Stimulated activated CD4-positive, alpha-beta T cell treated with anti-CD3 and anti-CD28 coated beads, Interleukin-4, amount 100 ng/mL, for 48 hours (primary cell): ENCODE measurements around the gene NT5DC3.
"Not testable (repeated sequence)": the region's sequence is repeated elsewhere in the genome, so short reads cannot be mapped to it uniquely, and the experiment has no call there.

ENCODE experiments used
- DNase-seq, 2 donors: peaks; one replicate each; pipeline ENCODE4 v3.0.0-alpha.2; 2020; ENCODE audit warnings: low read depth in 2 of 2

NT5DC3 gene

DNA sequence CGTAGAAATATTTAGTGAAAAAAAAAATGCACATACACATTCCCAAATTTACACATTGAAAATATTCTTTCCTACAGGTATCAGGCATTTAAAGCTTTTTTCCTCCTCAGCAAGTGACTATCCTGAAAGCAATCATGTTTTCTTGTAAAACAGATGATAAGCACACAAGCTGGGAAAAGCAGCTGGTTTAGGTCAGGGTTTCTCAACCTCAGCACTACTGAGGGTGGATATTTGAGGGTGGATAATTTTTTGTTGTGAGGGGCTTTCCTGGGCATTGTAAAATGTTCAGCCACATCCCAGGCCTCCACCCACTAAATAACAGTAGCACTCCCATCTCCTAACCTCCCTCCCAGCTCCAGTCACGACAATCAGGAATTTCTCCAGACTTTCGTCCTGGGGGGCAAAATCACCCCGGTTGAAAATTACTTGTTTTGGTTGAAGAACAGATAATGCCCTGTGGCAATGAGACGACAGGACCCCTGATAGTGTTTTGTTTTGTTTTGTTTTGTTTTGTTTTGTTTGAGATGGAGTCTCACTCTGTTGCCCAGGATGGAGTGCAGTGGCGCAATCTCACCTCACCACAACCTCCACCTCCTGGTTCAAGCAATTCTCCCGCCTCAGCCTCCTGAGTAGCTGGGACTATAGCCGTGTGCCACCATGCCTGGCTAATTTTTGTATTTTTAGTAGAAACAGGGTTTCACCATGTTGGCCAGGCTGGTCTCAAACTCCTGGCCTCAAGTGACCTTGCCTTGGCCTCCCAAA, 15.0 kb upstream of the NT5DC3 start:
- no peak for DNase-seq

- DNase-seq = no peak
Measured at GRCh38 chr12:103855036-103855712, 14.1 kb upstream of the NT5DC3 start.

DNA sequence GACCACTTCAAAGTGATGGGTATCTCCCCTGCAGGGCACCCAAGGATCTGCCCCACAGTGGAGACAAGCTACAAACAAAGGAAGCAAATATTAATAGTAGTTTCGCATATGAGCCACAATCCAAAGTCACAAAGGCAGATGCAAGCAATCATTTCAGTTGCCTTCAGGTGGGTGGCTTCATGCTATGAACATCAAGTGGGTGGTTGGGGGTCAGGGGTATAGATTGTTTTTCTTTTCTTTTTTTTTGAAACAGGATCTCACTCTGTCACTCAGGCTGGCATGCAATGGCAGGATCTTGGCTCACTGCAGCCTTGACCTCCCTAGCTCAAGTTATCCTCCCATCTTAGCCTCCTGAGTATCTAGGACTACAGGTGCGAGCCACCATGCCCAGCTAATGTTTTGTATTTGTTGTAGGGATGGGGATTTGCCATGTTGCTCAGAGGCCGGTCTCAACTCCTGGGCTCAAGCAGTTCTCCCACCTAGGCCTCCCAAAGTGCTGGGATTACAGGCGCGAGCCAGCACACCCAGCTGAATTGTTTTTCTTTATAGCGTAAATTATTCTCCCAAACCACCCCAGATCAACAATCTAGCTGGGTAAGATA, 13.4 kb upstream of the NT5DC3 start:
- DNase-seq = no peak

- DNase-seq = no peak
Measured at GRCh38 chr12:103852498-103852997, 11.5 kb upstream of the NT5DC3 start.

DNA sequence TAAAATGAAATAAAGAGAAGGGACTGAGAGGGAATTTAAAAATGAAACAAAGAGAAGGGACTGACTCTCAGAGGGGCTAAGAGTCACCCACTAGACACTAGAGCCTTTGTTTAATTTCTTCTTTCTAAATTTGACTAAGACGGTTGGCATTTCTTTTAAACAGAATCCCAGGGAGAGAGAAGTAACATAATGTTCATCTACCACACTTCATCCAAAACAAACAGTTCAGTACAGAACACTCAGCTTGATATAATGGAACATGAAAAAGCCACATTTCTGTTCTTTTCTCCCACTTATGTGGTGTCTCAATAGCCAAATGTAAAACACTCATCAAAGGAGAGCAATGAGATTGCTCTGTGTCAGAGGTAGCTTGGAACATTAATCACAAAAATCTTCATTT, 10.1 kb upstream of the NT5DC3 start:
- DNase-seq = no peak

- DNase-seq = no peak
Measured at GRCh38 chr12:103850429-103850828, 9.4 kb upstream of the NT5DC3 start.

DNA sequence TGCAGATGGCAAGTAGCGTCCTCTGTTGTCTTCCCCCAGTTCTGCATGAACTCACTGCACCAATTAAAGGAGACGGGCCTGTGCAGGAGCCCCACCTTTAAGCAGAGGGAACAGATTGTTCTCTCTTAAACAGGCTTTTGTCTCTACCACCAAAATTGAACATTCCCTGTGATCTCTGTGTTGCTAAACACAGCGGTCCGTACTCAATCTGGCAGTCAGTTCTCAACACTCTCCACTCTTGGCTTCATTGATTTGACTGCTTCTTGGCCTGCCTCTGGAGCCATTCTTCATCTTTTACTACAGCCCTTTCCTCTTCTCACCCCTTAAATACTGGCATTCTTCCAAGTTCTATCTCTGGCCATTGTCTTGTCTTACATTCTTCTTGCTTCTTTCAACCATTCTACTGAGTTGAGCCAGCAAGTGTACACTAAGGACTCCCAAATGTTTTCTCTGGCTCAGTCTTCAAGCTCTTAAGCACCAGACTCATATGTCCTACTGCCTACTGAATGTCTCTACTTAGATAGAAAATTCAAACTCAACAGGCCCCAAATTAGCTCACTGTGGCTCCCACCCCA, 8.0 kb upstream of the NT5DC3 start:
- DNase-seq = no peak

GRCh38 chr12:103848143-103848542, 7.1 kb upstream of the NT5DC3 start:
- DNase-seq = no peak

DNA sequence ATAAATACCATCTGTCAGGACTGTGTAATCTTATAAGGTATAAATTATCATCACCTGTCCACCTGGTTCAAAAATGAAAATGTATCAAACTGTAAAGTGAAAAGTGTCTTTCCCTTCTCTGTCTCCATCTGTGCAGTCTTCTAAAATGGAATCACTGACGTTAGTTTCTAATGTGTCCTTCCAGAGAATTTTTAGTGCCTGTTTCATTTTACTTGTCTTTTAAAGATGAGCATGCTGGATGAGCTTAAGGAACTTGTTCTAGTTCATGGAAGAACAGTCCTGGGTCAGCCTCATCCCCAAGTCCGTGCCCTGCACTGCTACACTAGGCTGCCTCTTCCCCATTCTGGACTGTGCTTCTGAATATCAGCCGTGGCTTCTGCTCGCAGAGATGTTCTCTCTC, 5.4 kb upstream of the NT5DC3 start:
- no peak for DNase-seq

GRCh38 chr12:103844305-103844704, 3.3 kb upstream of the NT5DC3 start:
- no peak for DNase-seq

DNA sequence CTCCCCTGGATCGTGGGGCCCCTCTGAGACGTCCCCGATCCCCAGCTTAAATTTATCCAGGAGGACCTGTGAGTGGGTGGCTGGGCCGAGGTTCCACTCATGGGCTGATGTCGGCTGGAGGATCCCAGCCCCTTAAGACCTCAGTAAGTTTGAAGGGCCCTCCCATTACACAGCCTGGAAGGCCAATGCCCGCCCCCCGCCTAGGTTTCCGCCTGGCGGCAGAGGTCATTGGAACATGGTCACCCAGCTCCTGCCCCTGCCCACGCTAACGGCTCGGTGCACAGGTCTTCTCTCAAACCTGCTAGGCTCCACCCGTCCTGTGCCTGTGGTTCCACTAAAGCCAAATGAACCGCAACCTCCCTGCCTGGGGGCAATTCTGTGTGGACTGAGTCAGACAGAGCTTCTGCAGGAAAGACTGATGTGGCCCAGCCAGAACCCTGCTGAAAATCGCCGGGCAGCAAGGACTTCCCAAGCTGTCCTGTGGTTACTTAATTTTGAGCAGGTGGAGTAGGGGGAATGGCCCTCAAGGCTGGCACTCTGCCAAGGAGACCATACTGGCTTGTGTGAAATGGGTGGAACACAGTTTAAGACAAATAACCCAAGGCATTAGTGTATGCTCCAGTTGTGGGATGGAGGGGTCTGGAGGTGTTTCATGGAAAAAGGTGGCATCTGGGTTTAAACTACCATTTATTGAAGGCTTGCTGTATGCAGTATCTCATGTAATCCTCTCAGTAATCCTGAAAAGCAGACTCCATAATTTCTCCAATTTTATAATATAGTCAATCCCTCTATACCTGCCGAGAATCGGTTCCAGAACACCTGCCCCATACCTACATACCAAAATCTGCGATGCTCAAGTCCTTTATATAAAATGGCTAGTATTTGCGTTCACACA, 903 bp upstream of the NT5DC3 start:
- DNase-seq = peak; percentile 13 to 22

DNA sequence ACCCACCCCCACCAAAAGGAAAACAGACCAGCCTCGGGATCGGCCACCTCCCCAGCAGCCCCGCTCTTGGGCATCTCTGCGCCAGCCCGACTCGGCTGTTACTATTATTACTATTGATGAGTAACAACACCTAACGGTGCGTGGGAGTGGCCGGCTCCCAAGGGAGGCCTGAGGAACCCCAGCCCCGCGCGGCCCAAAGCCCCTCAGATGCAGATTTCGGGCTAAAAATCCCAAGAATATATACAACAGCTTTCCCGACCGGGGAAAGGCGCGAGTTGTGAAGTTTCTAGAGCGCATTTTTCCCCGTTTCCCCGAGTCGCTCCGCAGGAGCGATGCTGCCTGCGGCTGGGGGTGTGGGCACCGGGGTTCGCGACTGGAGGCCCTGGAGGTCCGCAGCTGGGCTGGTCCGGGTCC, 565 bp downstream of the NT5DC3 start:
- DNase-seq = peak; percentile 22 to 36

DNA sequence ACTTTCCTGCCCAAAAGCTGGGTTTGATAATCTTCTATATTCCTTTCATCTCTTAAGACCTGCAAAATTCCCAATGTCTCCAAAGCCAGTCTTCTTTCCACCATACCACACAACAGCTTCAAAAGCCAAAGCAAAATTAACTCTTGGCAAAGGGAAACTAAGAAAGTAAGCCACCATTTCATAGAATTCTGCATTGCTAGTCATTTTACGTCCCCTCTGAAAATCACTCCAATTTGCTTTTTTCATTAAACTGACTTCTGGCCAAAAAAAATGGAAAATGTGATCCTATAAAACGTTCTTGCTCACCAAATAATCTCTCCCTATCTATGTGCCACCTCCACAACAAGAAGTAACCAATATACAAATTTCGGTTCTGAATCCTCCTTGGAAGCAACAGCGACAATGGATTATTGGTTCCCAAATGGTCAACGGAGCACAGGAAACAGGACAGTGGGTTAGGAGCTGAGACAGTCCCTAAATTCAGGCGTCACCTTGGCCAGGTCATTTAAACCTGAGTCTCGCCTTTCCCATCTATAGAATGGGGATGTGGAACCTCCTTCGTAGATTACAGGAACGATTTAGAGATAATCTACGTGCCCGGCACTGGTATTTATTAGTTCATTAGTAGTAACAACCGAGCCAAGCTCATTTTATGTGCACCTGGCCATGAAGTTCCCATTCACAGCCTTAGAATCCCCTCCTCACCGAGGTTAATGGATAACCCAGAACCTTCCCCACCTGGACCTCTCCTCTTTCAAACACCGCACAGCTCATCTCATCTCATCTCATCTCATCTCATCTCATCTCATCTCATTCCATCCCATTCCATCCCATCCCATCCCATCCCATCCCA, 1.2 kb downstream of the NT5DC3 start:
- DNase-seq = no peak

GRCh38 chr12:103839103-103839502, 1.9 kb downstream of the NT5DC3 start:
- DNase-seq = no peak

- DNase-seq = no peak
Measured at GRCh38 chr12:103838254-103838914, 2.6 kb downstream of the NT5DC3 start.

DNA sequence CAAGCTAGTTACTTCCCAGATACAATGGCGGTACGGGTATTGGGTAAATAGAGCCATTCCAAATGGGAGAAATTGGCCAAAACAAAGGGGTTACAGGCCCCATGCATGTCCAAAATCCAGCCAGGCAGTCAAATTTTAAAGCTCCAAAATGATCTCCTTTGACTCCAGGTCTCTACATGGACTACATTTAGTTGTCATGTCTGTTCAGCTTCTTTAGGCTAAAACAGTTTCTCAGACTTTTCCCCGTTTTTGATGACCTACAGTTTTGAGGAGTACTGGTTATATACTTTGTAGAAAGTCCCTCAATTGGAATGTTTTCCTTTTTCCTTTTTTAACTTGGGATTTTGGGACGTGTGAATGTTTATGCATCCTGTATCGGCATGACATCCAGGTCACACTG, 4.7 kb downstream of the NT5DC3 start:
- DNase-seq = no peak

DNA sequence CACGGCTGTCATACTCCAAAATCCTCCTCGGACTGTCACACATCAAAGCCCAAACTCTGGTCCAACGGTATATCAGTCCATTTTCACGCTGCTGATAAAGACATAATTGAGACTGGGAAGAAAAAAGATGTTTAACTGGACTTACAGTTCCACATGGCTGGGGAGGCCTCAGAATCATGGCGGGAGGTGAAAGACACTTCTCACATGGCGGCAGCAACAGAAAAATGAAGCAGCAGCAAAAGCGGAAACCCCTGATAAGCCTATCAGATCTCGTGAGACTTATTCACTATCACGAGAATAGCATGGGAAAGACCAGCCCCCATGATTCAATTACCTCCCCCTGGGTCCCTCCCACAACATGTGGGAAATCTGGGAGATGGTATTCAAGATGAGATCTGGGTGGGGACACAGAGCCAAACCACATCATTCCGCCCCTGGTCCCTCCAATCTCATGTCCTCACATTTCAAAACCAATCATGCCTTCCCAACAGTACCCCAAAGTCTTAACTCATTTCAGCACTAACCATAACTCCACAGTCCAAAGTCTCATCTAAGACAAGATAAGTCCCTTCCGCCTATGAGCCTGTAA, 5.2 kb downstream of the NT5DC3 start:
- not testable (repeated sequence) for DNase-seq

DNA sequence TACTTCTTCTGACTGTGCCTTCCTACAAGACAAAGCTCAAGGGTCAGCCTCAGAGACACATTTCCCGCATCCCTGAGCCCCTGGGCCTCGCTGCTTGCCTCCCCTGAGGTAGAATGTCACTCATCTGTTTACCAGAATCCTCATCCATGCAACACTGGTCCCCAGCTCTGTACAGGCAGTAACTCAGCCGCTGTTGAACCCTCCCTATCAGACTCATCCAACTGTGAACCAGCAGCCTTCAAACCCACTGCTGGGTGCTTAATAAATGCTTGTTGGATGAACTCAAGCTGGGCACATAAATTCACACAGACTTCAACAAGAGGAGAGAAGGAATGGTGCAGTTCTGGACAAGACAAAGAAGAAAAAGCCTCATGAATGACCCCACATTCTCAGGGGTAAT, 6.1 kb downstream of the NT5DC3 start:
- DNase-seq = no peak

DNA sequence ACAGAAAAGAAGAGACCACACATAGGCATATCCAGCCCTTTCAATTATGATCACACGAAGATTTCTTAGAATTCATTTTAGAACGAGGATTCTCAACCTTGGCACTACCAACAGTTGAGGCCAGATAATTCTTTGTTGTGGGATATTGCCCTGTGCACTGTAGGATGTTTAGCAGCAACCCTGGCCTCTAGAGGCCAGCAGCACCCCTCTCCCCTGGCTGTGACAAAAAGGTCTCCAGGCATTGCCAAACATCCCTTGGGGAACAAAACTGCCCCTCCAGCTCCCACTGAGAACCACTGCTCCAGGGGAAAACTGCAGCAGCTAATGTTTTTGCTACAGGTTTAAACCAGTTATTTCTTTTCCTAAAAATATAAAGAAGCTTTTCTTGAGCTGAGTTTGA, 7.1 kb downstream of the NT5DC3 start:
- DNase-seq = no peak
